Glutamatergic neuron (in vitro differentiated cells): ENCODE results near the gene GRSF1. TPM values are rescaled to one million over a fixed set of nuclear protein-coding genes. Genes with fewer than 3 reads are reported as not detected.

ENCODE experiments used
- DNase-seq: peaks from one replicate; pipeline ENCODE4 v3.0.0; 2022
- H3K27ac Mint-ChIP-seq: one replicate; pipeline ENCODE4 v1.8.0; 2020; ENCODE audit warnings: mild to moderate bottlenecking, mixed read lengths, inconsistent platforms; ENCODE audit not compliant: unreplicated experiment
- H3K27me3 Mint-ChIP-seq: one replicate; pipeline ENCODE4 v1.8.0; 2020; ENCODE audit warnings: mild to moderate bottlenecking, moderate library complexity, mixed read lengths, inconsistent platforms; ENCODE audit not compliant: unreplicated experiment
- H3K36me3 Mint-ChIP-seq: one replicate; pipeline ENCODE4 v1.8.0; 2020; ENCODE audit warnings: mild to moderate bottlenecking, mixed read lengths, inconsistent platforms; ENCODE audit not compliant: unreplicated experiment
- H3K4me1 Mint-ChIP-seq: one replicate; pipeline ENCODE4 v1.8.0; 2020; ENCODE audit warnings: mild to moderate bottlenecking, low read depth, mixed read lengths, inconsistent platforms; ENCODE audit not compliant: unreplicated experiment
- H3K4me3 Mint-ChIP-seq: one replicate; pipeline ENCODE4 v1.8.0; 2020; ENCODE audit warnings: mild to moderate bottlenecking, mixed read lengths, inconsistent platforms; ENCODE audit not compliant: unreplicated experiment
- H3K9me3 Mint-ChIP-seq: one replicate; pipeline ENCODE4 v1.8.0; 2020; ENCODE audit warnings: mild to moderate bottlenecking, moderate library complexity, mixed read lengths, inconsistent platforms; ENCODE audit not compliant: unreplicated experiment
- CTCF ChIP-seq: fragments of 200-600 bp; sonication (generic); IDR thresholded peaks from one replicate; pipeline ENCODE4 v1.5.0; 2021; ENCODE audit not compliant: partially characterized antibody, unreplicated experiment
- total RNA-seq: library from RNA; stranded (reverse); fragmentation: NEBNext Ultra II Directional; extraction: Animal tissue kit (Norgen Biotek cat#: 25700); gene quantifications from one replicate; pipeline ENCODE4 v1.2.1, GENCODE V29; 2021; ENCODE audit not compliant: unreplicated experiment

The GRSF1 gene
- total RNA-seq, 1 donor from 2014 or later, result 61.1 TPM

DNA sequence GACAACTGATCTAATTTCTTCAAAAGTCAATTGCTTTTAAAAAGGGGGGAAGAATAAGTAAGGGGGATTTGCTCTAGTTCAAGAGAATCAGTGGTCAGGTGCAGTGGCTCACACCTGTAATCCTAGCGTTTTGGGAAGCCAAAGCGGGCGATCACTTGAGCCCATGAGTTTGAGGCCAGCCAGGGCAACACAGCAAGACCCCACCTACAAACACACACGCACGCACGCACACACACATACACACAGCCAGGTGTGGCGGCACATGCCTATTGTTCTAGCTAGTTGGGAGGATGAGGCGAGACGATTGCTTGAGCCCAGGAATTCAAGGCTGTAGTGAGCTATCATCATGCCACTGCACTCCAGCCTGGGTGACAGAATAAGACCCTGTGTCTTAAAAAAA, 9.6 kb downstream of the GRSF1 start:
- no peaks in the 10 kb centered on the region for H3K36me3 Mint-ChIP-seq
- H3K9me3 Mint-ChIP-seq, result peaks cover 1% of the 10 kb centered on the region
- no peak overlapping the region for H3K4me3 Mint-ChIP-seq
- H3K27ac Mint-ChIP-seq, result no peak overlapping the region
- no peak for DNase-seq
- TF ChIP-seq CTCF, result no peak
- no peaks in the 10 kb centered on the region for H3K27me3 Mint-ChIP-seq
- H3K4me1 Mint-ChIP-seq, result no peaks in the 10 kb centered on the region

DNA sequence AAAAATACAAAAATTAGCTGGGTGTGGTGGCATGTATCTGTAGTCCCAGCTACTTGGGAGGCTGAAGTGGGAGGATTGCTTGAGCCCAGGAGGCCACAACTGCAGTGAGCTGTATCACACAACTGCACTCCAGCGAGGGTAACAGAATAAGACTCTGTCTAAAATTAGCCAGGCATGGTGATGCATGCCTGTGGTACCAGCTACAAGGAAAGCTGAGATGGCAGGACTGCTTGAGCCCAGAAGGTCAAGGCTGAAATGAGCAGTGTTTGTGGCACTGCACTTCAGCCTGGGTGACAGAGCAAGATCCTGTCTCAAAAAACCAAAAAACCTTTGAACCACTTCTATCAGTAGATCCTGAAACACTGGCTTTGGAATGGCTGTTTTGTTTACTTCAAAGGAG, 10.2 kb downstream of the GRSF1 start:
- no peak overlapping the region for H3K27ac Mint-ChIP-seq
- DNase-seq, result no peak
- no peak overlapping the region for H3K4me3 Mint-ChIP-seq
- H3K9me3 Mint-ChIP-seq, result peaks cover 1% of the 10 kb centered on the region
- H3K4me1 Mint-ChIP-seq, result no peaks in the 10 kb centered on the region
- no peaks in the 10 kb centered on the region for H3K27me3 Mint-ChIP-seq
- no peak for TF ChIP-seq CTCF
- H3K36me3 Mint-ChIP-seq, result no peaks in the 10 kb centered on the region

DNA sequence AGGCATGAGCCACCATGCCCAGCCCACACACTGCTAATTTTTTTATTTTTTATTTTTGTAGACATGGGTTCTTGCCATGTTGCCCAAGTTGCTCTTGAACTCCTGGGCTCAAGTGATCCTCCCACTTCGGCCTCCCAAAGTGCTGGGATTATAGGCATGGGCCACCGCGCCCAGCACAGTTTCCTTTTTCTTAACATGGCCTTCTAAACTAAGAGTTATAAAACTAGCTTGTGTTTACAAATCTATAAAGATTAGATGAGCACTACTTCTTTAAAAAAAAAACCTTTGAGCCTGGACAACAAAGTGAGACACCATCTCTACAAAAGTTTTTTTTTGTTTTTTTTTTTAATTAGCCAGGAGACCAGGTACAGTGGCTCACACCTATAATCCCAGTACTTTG, 10.7 kb downstream of the GRSF1 start:
- no peak for DNase-seq
- Mint-ChIP-seq H3K9me3 (peaks cover 1% of the 10 kb centered on the region), H3K36me3 (no peaks in the 10 kb centered on the region), H3K4me3 (no peak overlapping the region), H3K4me1 (no peaks in the 10 kb centered on the region), H3K27me3 (no peaks in the 10 kb centered on the region), H3K27ac (no peak overlapping the region)
- no peak for TF ChIP-seq CTCF

DNA sequence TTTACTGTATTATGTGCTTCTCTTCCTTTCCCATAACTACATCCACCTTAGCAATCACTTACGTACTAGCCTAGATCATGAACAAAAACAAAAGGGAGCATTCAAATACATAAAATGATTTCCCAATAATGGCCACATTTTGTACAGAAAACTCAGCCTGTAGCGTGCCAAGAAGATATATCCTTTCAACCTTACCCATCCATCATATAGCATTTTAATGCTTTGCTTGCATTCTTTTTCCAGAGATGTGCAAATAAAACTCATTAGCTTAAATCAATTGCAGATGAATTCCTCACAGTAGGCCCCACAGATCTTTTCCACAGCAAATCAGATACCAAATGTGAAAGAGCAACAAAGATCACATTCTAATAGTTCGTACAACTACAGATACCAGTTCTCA, 20.8 kb downstream of the GRSF1 start:
- H3K4me1 Mint-ChIP-seq, result no peaks in the 10 kb centered on the region
- TF ChIP-seq CTCF, result no peak
- H3K27ac Mint-ChIP-seq, result no peak overlapping the region
- no peaks in the 10 kb centered on the region for H3K9me3 Mint-ChIP-seq
- no peaks in the 10 kb centered on the region for H3K36me3 Mint-ChIP-seq
- peaks cover 5% of the 10 kb centered on the region for H3K27me3 Mint-ChIP-seq
- no peak overlapping the region for H3K4me3 Mint-ChIP-seq
- DNase-seq, result no peak

GRCh38 chr4:70818173-70818855, 21.4 kb downstream of the GRSF1 start:
- H3K27me3 Mint-ChIP-seq, result peaks cover 5% of the 10 kb centered on the region
- no peak overlapping the region for H3K27ac Mint-ChIP-seq
- no peak for DNase-seq
- no peaks in the 10 kb centered on the region for H3K9me3 Mint-ChIP-seq
- TF ChIP-seq CTCF, result no peak
- no peaks in the 10 kb centered on the region for H3K36me3 Mint-ChIP-seq
- H3K4me1 Mint-ChIP-seq, result no peaks in the 10 kb centered on the region
- H3K4me3 Mint-ChIP-seq, result no peak overlapping the region
